ENCODE data around the gene TBCCD1. TPM values are rescaled to one million over a fixed set of nuclear protein-coding genes. Genes with fewer than 3 reads are reported as not detected.

TBCCD1 gene
- total and polyA plus RNA-seq, 2 donors (not counting 3 experiments of a cell fraction or from before 2014, with no cell fraction given): 16.5 to 16.6 TPM

- dilution Hi-C loops (cut with MboI; ENCODE audit: extremely low pct_ligation_motif_present, low sequenced_read_pairs) (no loop called here), intact Hi-C loops (cut with micrococcal nuclease) (loop anchor here (10.0 kb wide), 1 partner anchor 552 kb away; no protein-coding TSS in a partner anchor)
- ChIA-PET POLR2A (no interaction called here), CTCF (interaction anchor here (1.0 to 6.1 kb wide), 5 partner anchors 8 to 552 kb away, joined by 3 to 195 read pairs (median 5); no protein-coding TSS in a partner anchor)
- H3K4me2 ChIP-seq (ENCODE audit: insufficient read depth, low read length): no peak within 1 kb of the TSS
- H3K9me1 ChIP-seq (replicated peaks; ENCODE audit: control insufficient read depth, extremely low read depth, insufficient read depth, low read length): no peaks in the 10 kb centered on the region
- no peak within 1 kb of the TSS for H2AFZ ChIP-seq (ENCODE audit: low read depth, low read length)
- no peaks in the 10 kb centered on the region for H4K20me1 ChIP-seq (replicated peaks; ENCODE audit: control insufficient read depth, extremely low read depth, insufficient read depth, low read length)
- no peaks in the 10 kb centered on the region for H3K36me3 ChIP-seq (ENCODE audit: control insufficient read depth in 2 of 2, extremely low read depth in 1 of 2, insufficient read depth in 2 of 2, low read length in 2 of 2)
- BruUV-seq (replicated peaks): no TSS peak
- TF ChIP-seq CTCF (IDR thresholded peaks at IDR 0.05; ENCODE audit: extremely low read depth in 1 of 2, insufficient read depth in 1 of 2, low read depth in 1 of 2, low read length in 2 of 2) (no peak), POLR2A (IDR thresholded peaks at IDR 0.05; ENCODE audit: low read depth, low read length) (no peak), FOS (IDR thresholded peaks at IDR 0.05; ENCODE audit: borderline replicate concordance, insufficient read depth, low read length) (no peak), MYC (IDR thresholded peaks at IDR 0.05; ENCODE audit: low read depth, low read length) (no peak), EZH2 (IDR thresholded peaks at IDR 0.05; ENCODE audit: borderline replicate concordance, low read depth, low read length, severe bottlenecking) (no peak), JUN (IDR thresholded peaks at IDR 0.05; ENCODE audit: borderline replicate concordance, insufficient read depth, insufficient read length, low read depth) (no peak), MAX (IDR thresholded peaks at IDR 0.05; ENCODE audit: insufficient read depth, insufficient read length) (no peak), GATA2 (IDR thresholded peaks at IDR 0.05; ENCODE audit: insufficient read depth, insufficient read length, low read depth, low read length) (no peak), POLR2AphosphoS5 (IDR thresholded peaks at IDR 0.05; ENCODE audit: insufficient read depth, low read depth, low read length) (no peak)
- no peak for FAIRE-seq
- H3K4me3 ChIP-seq (replicated peaks in 1 of 3; ENCODE audit: insufficient read depth in 1 of 3, low read depth in 1 of 3, low read length in 3 of 3): no peak within 1 kb of the TSS
- DNase-seq (ENCODE audit: low read depth, low spot score): no peak
- H3K79me2 ChIP-seq (ENCODE audit: control insufficient read depth, insufficient read depth, low read length): no peaks in the 10 kb centered on the region
- no peak within 1 kb of the TSS for H3K27ac ChIP-seq (ENCODE audit: insufficient read depth, low read depth, low read length)
- H3K9me3 ChIP-seq (replicated peaks; ENCODE audit: control insufficient read depth, insufficient read depth, low read length): no peaks in the 10 kb centered on the region
- peaks cover 3 to 12% of the 10 kb centered on the region in 2 experiments for H3K27me3 ChIP-seq (ENCODE audit: control insufficient read depth in 2 of 2, insufficient read depth in 2 of 2, low read length in 2 of 2)
- peaks cover 5% of the 10 kb centered on the region for H3K4me1 ChIP-seq (ENCODE audit: control insufficient read depth, extremely low read depth, insufficient read depth, low read length)
- no peak within 1 kb of the TSS for H3K9ac ChIP-seq (replicated peaks; ENCODE audit: extremely low read depth, insufficient read depth, low read length)
Observed at GRCh38 chr3:186612721-186613636, 45.8 kb upstream of the TBCCD1 start, which contains the start of gene AHSG. Gene AHSG, plus strand, starts transcription at chr3:186613060. Its CDS starts 82 bp downstream, at chr3:186613142.
